NCI-H345 treated with DMSO at 0.1 percent for 48 hours (cell line): Measurements from ENCODE around the gene EEPD1.
A peak's percentile ranks its signal among the peaks of the same experiment; 100 is the strongest.
"Not testable (repeated sequence)": the region's sequence is repeated elsewhere in the genome, so short reads cannot be mapped to it uniquely, and the experiment has no call there.

ENCODE experiments used
- DNase-seq: peaks from one replicate; lab custom pipeline; 2025; ENCODE audit not compliant: unreplicated experiment; lab: John Stamatoyannopoulos, UW

EEPD1 gene

GRCh38 chr7:36152756-36153570 is at the start of gene EEPD1:
Gene EEPD1, plus strand, starts transcription at chr7:36153254. Its CDS starts 1,071 bp downstream, at chr7:36154325.
- DNase-seq, result peak; percentile 99

GRCh38 chr7:36103837-36104561 is 49.1 kb upstream of the EEPD1 start:
- DNase-seq, result no peak

DNA sequence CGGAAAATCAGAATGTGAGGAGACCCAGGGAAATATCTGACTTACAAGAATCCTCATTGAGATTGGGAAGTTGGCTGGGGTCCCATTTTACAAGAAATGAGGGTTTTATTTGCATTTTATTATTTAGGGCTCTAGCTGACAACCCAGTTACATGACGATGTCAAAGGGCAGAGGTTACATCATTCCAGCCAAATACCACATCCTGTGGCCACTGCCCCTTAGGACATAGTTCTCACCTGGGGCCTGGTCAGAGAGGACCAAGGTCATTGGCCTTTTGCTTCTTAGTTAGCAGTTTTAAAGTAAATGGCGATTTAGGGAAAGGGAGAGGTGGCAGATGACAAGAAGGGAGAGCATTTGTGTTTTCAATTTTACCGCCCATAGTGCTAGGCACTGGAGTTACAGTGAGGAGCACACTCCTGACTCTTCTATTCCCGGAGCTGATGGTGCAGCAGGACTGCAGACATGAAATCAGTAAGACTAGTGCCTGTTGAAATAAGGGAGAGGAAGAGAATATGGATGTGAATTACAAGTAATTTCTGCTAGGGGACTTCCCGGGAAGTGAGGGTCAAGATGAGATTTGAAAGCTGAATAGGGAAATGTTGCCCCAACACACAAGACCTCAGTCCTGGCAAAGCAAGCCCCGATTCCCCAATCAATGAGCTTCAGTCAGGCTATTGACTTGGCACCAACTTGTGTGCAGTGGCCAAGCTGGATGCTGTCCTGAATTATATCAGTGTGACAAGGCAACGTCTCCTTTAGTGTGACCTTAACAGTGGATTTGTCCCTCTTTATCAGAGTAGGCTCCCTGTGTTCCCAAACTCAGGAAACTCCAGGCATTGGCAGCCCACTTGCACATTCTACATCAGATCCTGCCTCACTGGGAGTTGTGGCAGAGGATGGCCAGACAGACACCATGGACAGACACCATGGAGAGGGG is 45.8 kb upstream of the EEPD1 start:
- DNase-seq, result not testable (repeated sequence)

DNA sequence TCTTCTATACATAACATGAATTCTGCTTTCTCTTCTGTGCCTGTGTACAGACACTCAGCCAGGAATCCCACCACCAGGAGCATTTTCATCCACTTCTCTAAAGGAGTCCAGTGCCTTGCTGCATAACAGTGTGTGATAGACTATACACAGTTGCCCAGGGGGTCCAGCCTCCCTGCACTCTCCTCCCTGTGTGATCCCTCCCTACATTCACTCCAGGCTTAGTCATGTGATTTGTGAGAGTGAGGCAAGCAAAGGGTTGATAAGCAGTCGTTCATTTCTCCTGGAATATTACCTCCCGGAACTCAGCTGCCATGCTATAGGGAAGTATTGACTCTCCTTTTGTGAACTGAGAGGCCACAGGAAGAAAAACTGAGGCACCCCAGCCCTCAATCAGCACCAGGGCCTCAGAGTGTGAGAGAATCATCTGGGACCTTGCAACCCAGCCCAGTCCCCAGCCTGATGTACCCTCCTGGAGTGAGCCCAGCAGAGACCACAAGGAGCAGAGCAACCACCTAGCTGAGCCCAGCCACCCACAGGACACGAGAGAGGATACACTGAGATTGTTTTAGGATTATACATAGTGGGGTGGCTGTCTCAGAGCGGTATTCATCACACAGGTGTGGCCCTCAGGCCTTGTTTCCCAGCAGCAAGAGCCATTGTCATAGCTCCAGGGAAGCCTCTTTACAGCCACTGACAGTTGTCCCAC is 45.0 kb upstream of the EEPD1 start:
- no peak for DNase-seq

- DNase-seq, result peak; percentile 52
These were observed 43.9 kb upstream of the EEPD1 start for GRCh38 chr7:36109013-36109627.

DNA sequence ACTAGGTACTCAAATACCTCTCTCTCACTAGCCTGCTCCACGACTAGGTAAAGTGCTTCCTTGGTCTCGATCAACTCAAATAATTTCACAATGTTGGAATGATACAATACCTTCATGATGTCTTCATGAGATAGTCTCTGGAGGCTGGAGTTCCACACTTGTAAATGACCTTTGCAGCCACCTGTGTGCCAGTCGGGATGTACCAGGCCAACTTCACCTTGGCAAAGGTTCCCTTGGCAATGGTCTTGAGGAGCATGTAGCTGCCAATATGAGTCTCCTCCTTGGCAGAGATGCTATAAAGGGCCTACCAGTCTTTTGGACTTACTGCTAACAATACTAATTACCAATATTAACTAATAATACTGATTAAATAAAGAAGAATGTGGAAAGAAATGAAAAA is 42.5 kb upstream of the EEPD1 start:
- no peak for DNase-seq

DNA sequence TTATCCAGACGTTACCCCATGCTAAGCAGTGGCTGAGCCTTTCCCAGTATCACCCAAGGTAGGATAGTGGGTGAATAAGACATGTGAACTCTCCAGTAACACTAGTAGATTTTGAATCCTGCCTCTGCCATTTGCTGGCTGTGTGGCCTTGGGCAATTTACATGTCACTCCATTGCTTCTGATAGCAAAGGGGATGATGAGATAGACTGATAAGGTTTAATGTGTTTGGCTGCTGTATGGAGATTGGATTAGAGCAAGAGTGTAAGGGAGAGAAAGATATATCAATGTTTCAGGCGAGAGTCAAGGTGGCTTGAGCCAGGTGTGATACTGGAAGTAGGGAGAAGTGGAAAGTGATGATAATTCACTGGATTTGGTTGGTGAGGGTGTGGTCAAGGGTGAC is 40.1 kb upstream of the EEPD1 start:
- DNase-seq, result no peak

DNA sequence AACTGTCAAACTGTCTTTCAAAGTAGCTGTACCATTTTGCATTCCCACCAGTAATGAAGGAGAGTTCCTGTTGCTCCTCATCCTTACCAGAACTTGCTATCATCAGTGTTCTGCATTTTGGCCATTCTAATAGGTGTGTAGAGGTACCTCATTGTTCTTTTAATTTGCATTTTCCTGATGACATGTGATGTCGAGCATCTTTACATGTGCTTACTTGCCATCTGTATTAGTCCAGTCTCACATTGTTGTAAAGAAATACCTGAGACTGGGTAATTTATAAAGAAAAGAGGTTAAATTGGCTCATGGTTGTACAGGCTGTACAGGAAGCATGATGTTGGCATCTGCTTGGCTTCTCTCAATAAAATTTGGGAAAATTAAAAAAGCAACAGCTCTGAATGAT is 38.7 kb upstream of the EEPD1 start:
- DNase-seq, result no peak

DNA sequence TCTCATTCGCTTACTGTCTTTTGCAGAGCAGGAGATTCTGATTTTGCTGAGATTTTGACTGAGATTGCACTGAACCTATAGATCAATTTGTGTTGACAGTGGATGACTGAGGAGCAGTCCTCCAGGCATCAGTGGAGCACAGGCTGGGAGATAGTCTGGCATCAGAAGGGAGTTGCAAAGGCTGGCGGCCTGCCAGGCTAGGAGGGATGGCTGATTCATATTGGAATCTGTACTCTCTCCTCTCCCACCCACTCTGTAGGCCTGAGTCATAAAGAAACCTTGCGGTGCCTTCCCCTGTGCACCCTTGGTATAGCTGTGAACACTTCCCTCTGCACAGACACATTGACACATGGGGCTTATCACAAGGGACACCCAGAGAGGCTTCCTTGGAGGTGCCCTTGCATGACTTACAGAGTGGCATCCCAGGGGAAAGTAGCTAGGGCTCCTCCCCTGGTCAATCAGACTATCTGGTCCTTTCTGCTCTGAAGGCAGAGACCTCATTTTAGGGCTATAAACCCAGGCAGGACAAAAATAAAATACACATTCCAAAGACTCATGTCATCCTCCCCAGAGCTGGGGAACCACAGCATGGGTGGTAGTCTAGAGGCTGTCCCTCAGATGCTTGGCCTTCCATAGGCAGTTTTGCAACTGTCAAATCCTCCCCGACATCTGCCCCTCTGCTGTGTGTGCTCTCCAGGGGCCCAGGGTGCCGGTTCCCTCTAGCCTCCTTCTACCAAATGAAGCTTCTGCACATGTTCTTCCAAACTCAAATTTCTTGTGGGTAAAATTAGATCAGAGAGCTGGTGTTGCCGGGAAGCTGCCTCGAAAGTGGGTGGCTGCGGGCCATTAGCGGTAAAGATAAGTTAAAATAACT is 37.4 kb upstream of the EEPD1 start:
- peak; percentile 18 for DNase-seq

DNA sequence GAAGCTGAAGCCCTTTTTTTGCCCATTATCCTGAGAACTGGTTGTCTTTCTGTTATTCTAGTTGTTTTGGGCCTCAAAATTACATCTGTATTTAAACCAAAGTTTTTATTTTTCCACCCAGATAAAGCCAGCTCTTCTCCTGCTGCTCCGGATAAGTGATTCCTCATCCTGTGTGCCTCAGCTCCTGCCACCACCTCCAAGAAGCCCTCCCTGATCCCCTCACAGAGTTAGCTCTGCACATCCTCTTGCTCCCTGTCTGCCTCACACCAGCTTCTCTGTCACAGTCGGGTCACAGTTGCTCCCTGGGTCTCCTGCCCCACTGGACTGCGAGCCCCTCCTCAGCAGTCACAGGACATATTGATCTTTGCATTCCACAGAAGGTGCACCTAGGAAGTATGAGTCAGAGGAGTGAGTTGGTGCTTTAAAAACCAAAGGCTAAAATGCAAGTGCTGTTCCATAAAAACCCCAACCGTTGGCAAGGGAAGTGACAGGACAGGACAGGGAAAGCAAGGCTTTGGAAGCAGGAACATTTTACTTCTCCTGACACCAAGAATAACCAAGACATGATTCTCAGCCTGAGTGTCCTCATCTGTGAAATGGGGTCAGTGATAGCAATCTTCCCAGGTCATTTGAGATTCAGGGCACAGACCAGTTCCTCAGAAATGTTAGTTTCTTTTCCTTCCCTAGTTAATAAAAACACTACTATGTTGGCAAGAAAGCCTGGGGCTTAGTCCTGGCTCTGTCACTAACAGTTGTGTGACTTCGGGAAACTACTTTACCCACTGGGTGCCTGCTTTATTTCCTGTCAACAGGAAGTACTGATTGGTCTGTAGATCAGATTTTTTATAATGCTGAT is 36.5 kb upstream of the EEPD1 start:
- no peak for DNase-seq

GRCh38 chr7:36117203-36117840 is 35.7 kb upstream of the EEPD1 start:
- no peak for DNase-seq

DNA sequence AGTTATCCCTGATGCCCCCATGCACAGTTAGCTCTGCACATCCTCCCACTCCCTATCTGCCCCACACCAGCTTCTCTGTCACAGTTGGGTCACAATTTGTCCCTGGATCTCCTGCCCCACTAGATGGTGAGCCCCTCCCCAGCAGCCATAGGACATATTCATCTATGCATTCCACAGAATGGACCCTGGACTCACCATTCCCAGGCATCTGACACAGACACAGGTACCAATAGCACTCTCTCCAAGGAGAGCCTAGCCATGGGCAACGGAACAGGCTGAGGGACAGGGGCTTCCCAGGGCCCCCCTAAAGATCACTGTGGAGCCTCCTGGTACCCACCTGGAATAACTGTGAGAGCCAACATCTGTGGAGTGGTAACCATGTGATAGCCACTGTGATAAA is 34.7 kb upstream of the EEPD1 start:
- no peak for DNase-seq

GRCh38 chr7:36119005-36119706 is 33.9 kb upstream of the EEPD1 start:
- DNase-seq, result no peak

- DNase-seq, result not testable (repeated sequence)
These were observed 32.9 kb upstream of the EEPD1 start for GRCh38 chr7:36119983-36120646.

- not testable (repeated sequence) for DNase-seq
These were observed 27.4 kb upstream of the EEPD1 start for GRCh38 chr7:36125630-36126029.

DNA sequence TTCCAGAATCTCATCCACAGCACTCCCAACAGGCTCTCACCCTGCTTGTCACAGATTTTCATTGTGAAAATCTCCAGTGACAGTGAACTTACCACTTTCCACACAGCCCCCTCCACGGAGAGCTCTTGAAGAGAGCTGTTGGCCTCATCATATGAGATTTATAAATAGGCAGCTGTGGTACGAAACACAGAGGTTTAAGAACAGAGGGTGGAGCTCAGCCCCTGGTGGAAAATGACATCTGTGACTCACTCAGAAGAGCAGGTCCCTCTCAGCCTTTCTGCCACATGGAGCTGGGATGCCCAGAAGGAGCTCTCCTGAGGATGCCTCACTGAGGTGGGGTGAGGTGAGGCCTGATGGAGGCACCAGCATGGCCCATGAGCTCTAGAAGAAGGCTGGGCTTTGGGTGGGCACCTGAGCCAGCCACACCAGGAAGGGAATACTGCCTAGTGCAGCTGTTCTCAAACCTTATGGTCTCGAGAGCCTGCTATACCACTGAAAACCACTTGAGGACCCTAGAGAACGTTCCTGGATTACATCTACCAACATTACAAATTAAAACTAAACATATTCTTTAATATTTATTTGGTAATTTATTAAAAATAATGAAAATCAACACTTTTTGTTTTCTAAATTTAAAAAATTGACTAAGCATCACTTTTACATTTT is 25.8 kb upstream of the EEPD1 start:
- no peak for DNase-seq
